CD4-positive, alpha-beta T cell treated with Interferon gamma for 1 hour (primary cell): ENCODE data around the gene GRIA4.

Source experiments
- DNase-seq: peaks from one replicate; pipeline ENCODE4 v3.0.0-alpha.2; 2020

GRIA4 gene

DNA sequence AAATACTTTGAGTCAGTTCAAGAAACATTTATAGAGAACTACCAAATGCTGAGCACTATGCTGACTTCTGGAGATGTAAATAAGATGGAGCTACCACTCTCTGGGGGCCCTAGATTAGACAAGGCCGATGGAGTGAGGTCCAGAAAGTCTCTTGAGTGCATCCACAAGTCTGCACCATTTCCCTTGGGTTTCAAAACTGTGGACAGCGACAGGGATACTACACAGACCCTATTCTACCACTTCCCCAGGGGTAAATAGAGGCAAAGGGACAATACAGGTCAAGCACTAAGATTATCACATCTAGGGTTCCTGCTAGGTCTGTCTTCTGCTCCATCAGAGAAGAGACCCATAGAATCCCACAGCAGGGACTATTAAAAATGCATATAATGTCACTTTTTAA lies 183.2 kb downstream of the GRIA4 start:
- no peak for DNase-seq

DNA sequence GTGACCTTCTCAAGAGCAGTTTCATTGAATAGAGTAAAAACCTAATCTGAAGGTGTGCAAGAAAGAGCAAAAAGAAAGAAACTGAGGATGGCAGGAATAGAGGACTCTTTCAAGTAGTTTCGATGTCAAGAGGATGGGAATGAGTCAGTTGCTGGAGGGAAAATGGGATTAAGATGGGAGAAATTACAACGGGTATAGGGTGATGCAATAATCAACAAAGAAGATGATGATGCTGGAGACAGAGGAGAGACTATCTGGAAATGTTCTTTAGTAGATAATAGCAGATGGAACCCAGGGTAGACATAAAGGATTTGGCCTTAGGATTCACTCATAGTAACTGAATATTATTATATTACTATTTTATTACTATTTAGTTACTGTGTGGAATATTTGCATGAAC lies 189.4 kb downstream of the GRIA4 start:
- no peak for DNase-seq

DNA sequence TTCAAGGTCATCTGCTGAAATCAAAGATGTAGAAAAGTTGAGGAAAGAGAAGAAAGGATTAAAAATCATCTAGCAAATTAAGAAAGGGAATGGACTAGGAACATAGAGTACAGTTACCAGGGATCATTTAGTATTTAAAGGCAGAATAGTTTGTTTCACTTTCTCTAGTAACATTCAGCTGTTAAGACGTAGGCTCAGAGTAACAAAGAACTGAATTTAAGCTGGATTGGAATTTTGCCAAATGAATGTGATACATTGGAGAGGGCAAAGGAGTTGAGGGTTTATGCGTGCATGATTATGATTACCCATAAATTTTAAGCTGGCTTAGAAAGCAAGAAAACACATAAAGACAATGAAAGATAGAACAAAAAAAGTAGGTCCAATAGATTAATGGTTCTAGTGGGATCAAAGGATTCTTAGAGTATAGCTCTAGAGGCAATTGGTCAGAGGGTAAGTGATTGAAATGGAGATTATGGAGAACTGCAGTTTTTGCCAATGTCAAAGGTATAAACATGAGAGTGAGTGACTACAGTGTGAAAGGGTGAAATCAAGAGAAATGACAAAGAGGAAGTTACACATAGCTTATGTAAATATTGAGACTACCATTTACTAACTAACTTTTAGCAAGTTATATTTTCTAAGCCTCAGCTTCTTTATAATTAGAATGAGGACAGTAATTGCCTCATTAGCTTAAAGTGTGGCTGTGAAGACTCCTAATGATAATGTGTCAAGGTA lies 190.0 kb downstream of the GRIA4 start:
- DNase-seq = no peak

DNA sequence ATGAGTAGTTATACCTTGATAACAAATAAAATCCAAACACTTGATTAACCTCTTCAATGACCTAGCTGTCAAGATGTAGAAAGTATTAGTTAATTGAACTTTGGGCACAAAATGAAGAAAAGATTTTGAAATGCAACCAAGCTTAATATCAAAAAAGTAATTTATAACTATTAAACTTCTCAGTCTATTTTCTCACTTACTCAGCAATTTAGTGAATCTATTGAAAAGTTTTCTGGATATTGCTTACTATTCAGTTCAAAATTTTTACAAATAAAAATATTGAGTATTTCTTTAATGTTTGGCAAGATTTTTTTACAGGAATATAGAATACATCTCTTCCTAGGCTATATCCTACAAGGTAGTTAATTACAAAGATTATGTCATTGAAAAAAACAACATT lies 192.5 kb downstream of the GRIA4 start:
- no peak for DNase-seq

DNA sequence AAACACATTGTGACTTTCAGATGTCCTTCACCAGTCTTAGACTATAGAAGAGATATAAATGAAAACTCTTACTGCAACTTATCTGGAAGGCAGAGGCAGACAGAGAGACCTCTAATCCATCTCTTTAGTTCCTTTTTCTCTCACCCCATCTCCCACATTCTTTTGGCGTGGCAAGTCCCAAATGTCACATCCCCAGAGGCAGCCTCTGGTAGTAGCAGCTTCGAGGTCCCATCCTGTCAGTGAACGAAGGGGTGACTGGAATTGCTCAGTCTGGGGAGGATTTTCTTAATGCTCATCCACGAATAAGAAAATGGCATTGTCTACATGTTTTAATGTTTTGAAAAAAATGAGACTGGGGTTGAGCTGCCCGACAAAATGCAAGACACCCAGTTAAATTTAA lies 201.4 kb downstream of the GRIA4 start:
- DNase-seq = no peak

DNA sequence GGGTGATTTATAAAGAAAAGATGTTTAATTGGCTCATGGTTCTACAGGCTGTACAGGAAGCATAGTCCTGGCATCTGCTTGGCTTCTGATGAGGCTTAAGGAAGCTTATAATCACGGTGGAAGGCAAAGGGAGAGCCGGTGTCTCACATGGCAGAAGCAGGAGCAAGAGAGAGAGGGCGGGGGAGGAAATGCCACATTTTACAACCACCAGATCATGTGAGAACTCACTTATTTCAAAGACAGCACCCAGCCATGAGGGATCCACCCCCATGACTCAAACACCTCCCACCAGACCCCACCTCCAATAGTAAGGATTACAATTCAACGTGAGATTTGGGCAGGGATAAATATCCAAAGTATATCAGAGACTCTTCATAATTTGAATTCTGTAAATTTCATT lies 211.5 kb downstream of the GRIA4 start:
- no peak for DNase-seq

DNA sequence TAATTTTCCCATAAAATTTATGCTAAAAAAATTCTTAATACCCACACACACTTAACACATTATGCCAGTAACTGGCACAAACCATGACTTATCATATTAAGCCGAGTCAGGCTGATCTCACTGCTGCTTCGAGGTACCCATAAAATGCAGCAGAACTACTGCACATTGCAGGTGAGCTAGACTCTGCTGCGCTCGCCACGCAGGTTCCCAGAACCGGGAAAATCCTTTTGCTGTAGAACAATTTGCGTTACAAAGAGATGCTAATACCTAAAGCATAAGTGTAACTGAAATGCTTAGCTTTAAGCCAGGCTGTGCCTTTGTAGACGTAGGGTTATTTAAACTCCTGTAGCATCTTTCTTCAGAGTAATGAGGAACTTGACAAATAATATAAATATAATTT lies 211.9 kb downstream of the GRIA4 start:
- DNase-seq = no peak

DNA sequence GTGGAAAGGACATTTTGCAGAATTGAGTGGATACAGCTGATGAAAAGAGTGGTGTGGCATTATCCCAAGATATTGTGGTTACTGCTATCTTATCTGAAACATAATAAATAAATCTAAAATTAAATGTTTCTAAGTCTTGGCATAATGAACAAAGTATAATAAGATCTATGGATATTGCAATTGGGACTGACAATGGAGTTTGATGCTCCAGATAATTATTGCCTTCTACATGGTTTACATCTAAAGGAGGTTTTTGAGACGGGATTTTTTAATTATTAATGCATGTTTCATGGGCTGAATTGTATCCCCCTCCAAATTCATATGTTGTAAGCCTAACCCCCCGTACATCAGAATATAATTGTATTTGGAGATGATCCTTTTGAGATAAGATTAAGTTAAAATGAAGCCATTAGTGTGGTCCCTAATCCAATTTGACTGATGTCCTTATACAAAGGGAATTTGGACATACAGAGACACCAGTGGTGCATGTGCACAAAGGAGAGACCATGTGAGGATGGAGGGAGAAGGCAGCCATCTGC lies 213.7 kb downstream of the GRIA4 start:
- no peak for DNase-seq

DNA sequence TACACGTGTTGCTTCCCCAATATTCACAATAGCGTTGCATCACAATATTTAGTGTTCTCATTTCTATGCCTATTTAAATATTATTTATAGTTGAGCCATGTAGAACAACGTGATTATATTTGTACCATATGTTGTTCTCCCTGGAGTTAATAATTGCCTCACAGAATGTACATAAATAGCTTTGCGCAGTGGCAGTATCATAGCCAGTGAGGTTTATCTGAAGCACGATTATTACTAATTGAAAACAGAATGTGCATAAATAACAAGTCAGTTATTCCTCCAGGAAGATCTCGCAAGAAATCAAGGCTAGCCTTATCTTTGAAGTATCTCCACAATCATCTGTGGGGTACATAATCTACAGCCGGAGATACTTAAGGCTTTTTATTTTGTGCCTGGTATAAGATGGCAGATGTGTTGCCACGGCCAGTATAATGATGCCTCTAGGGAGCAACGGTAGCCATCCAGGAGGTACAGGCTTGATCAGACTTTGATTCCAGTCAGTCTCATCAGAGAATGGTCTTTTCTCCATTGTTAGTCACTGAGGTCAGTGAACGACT lies 214.7 kb downstream of the GRIA4 start:
- no peak for DNase-seq

DNA sequence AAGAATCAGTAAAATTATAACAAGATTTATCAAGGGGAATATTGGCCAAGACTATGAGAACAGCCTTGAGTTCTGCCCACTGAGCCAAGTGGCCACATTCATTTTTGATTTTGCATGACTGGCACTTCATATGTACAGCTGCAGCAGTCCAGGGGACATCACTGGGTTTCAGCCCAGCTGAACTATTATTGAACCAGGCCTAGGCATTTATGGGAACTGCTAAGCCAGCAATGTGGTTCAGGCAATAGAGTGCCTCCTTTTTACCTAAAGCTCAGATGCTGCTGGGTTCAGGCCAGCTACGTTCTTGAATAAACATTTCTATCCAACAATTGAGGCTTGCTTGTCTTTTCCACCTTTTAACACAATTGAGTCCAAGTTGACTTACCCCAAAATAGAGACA lies 215.3 kb downstream of the GRIA4 start:
- no peak for DNase-seq

DNA sequence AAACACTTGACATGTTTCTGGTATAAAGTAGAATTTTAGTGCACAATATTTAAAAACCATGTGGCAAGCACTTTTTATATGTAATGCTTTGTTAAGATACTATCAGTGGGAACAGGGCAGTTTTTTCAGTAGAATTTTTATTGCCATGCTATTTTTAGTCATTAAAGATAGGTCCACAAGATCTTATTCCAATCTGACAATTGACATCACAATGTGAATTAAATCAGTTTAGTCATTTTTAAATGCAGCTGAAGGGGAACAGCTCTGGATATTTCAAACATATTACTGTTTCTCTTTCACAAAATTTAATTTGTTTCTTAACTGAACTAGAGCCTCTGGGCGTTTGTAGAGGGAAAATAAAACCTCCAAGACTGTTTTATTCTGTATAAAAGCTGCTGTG lies 218.0 kb downstream of the GRIA4 start:
- no peak for DNase-seq

DNA sequence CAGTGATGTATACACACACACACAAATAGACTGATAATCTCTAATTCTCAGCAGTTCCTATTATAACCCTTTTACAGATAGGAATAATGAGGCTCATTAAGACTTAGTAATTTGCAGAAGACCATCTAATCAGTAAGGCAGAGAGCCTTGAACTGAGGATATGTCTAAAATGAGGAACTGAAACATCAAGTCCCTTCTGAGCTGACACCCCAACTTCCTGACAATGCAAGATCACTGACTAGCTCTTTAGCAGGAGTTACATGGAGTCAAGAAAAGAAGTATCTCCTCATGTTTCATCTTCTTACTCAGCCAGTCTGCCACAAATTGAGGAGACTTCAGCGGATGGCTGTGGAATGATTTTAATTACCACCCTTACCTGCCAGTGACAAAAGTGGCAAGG lies 219.2 kb downstream of the GRIA4 start:
- DNase-seq = no peak

DNA sequence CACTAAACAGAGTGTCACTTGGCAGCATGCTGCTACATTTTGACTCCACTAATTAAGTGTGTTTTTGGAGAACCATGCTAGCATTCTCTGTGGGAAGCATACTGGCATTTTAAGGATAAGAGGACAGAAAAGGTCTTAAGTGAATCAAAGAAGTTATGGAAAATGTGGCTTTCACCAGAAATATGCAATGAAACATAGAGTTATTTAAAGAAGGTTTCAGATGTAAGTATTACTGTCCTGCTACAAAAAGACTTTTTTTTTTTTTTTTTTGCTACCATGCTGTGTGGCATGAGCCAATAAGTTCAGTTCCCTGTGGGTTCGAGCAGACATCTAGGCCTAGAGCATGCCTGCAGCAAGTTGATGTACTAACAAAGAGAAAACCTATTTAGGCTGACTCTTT lies 224.6 kb downstream of the GRIA4 start:
- DNase-seq = no peak

DNA sequence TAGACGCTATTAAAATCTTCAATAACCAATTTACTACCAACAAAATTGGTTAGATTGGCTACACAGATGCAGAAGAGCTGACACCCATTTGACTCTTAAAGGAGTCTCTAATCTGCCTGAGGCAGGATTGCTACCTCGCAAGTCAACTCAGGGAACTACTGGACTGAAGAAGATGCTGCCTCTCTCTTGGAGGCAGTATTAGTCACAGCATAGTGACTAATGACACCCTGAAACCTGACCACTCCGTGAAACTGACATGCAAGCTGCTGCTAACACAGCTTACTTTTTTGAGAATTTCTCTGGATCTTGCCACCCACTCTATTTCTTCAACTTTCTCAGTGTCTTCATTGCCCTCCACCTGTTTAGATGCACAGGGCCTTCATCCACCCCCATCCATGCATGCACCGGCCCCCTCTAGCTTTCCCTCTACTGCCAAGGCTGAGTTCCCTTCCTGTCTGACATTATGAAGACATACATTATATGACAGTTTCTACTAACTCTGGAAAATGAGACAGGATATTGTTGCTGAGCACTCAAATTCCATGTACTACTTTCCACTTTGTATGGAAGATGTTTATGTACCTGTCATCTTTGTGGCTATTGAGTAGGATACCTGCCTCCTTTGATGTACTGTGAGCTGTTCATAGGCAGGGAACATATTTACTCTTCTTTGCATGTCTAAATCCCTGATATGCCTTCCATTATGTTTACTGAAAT lies 229.0 kb downstream of the GRIA4 start:
- DNase-seq = no peak

DNA sequence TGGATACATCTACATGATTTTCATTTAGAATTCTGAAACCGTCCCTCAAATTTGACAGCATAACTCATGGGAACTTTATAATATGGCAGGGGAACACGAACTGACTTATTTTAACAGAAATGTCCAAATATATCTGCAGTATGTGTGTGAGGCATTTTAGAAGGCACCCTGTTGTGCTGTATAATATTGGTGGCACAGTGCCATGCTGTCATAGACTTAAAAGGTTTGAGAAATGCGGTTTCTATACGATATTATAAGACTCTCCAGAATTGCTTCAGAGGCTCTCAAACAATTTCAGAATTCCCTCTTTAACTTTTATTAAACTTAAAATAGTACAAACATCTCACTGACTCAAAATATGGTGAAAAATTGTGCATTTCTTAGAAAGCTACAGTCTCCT lies 230.5 kb downstream of the GRIA4 start:
- no peak for DNase-seq

DNA sequence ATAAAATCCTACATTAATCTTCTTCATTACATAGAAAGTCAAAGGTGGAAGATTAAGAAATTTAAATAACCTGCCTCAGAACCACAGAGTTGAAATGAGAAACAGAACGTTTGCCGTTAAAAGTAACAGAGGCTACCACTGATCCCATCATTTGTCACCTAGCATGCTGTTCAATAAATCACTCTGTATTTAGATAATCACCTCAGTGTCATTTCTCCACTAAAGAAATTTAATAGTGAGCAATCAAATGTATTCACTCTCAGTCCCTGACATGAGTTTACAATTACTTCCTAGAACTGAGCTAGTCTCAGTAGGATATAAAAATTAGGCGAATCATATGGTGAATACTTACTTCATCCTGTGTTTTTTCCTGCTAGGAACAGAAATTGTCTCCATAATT lies 242.5 kb downstream of the GRIA4 start:
- DNase-seq = no peak

DNA sequence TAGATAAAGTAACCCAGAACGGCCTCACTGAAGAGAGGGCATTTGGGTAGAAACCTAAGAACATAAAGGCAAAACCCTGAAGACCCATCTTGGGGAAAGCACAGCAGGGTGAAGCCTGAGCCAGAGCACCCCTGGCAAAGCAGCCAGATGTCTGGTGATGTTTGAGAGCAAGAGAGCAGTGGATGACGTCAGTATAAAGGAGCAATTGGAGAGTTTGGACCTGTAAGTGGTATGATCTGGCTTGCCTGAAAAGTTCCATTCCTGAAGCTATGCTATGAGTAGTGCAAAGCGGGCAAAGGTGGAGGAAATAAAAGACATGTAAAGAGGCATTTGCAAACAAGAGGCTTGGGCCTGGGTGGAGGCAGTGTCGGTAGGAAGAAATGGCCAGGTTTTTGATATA lies 244.4 kb downstream of the GRIA4 start:
- DNase-seq = no peak

DNA sequence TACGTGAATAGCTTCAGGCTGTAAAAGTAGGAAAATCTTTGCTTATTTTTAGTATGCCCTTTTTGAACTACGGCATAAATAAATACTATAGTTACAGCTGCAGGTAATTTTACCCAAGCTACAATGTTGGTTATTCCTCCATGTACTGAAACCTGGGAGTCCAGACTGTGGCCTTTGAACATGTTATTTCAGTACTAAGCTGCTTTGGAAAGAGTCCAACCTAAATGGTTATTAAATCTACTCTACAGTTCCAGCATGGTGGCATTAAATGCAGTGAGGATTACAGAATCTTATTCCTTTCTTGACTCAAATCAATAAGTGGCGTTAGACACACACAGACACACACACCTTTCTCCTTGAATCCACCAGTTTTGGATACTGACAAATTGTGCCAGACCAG lies 247.1 kb downstream of the GRIA4 start:
- no peak for DNase-seq

DNA sequence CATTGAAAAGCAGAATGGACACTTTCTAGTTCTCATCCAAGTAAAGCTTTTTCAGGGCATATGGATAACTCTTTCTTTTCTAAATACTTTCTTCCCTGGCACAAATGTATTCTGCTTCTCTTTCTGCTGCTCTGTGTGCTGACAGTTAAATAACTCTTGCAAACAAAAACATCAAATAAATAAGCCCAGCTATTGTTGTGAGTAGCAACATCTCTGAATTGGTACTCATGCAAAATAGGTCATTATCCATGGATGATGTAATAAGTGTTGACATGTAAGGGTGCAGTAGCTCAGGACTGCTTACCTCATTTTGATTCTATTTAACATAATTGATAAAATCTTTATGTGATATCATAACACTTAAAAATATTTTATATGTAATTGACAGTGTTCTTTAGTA lies 247.9 kb downstream of the GRIA4 start:
- DNase-seq = no peak

DNA sequence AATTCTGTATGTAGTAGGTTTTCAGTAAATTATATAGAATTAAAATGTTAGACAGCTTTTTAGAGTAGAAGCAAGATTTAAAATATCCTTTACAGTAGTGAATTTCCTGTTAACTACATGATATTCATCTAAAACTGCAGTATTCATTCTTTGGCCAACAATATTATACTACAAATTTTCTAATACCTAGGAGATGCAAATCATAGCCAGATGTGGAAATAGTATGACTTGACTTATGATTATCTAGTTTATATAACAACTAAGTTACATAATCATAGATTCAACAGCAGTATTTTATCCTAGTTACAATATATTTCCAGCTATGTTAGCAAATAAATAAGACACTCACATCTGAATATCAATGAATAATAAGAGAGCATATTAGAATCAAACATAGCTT lies 249.0 kb downstream of the GRIA4 start:
- DNase-seq = no peak

DNA sequence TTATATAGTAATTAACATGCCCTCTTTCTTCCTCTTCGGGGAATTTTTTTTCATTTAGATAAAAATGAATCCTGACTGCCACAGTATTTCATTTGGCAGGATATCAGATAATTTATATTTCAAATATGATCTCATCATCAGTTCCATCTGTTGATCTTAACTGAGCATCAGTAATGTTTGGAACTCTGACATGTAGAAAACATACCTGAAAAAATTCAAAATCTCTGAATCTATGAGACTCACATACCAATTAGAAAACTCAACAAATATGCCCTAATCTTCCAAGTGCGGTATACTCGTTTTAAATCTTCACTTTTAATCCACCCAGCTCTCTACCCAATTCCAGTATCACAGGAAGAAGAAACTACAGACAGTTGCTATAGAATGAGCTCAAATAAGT lies 250.2 kb downstream of the GRIA4 start:
- no peak for DNase-seq

DNA sequence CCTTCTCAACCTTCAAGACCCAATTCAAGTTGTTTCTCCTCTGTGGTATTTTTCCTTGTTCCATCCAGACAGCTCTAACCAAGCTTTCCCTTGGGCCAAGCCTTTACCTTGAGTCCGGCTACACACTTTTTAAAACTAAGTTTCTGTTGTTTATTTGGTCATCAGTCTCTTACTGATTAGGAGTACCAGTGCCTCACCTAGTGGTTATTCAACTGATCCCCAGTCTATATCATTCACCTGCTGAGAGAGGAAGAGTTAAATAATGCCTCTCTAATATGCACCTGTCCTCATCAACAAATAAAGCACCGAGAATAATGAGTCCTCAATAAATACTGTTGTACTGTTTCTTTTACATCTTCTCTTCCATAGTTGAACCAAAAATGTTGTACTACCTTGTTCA lies 251.4 kb downstream of the GRIA4 start:
- DNase-seq = no peak

DNA sequence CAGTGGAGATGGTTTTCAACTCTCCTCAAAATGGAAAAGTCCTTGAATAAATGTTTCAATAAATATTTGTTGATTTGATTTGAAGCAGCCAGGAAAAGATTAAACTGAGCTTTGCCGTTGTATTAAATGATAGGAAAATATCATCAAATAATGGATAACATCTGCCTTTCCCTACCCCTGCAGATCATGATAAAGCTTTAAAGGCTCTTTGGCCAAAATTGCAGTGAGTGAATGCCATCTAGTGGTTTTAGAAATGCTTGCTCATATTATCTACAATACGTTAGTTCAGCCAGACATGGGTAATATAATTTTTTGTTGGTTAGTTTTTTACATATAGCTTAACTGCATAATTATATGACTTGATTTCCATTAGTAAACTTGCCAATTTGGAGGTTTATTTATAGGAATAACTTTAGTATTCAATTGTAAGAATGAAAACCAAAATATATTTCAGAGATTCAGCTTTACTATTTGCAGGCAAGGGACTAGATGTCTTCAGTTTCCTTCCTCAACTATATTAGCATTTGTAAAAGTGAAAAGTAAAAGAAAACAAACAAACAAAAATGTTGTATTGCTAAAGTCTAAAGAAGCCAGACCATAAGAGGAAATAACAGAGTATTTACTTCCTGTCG lies 253.0 kb downstream of the GRIA4 start:
- DNase-seq = no peak

DNA sequence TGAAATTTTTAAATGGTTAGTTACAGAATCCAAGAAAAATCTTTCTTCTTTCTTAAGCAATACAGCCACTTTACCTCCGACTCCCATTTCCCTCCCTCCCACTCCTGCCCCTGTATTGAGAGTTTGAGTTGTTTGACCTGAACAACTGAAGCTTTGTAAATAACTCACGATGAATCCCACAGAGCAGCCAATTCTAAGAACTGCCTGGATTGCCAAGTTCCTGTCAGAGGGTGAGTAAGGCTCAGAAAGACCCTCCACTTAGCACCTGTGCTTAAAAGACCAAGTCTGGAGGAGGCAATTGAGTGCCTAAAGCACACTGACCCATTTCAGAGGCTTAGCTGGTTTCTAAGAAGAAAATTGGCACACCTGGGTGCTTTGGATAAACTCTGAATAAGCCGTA lies 253.7 kb downstream of the GRIA4 start:
- no peak for DNase-seq
